IMR-90 (cell line): Measurements from ENCODE around the gene CDK14. TPM values are rescaled to one million over a fixed set of nuclear protein-coding genes. Genes with fewer than 3 reads are reported as not detected.

ENCODE experiments used
- ATAC-seq: fragments of 200-7000 bp; cut with Tn5 transposase; 2 replicates; pipeline ENCODE4 v1.9.1; 2020; ENCODE audit warnings: low read depth, mild to moderate bottlenecking, moderate library complexity
- BruUV-seq: library from RNA; stranded (reverse); fragments of 400-500 nt; replicated peaks from 2 replicates; lab custom pipeline; 2021; lab: Mats Ljungman, UMichigan
- CTCF ChIA-PET: fragments of 300-600 bp; formaldehyde crosslinking; extraction: SDS; loops from one replicate; lab custom pipeline; 2021; ENCODE audit warnings: antibody characterized with exemption; lab: Yijun Ruan, JAX
- POLR2A ChIA-PET: fragments of 300-600 bp; sonication (Branson Sonifier 250); formaldehyde crosslinking; loops from one replicate; lab custom pipeline; 2022; ENCODE audit warnings: antibody characterized with exemption; ENCODE audit not compliant: unreplicated experiment; lab: Charles Lee
- DNase-seq: peaks from one replicate; pipeline ENCODE4 v3.0.0; 2013
- H2AFZ ChIP-seq: replicated peaks from 2 replicates; pipeline ENCODE3; 2013; ENCODE audit warnings: low read length, mild to moderate bottlenecking; ENCODE audit not compliant: poor library complexity
- H2AK5ac ChIP-seq: 2 replicates; pipeline ENCODE4 v1.6.1; 2013; ENCODE audit warnings: low read depth, low read length, inconsistent platforms
- H2AK9ac ChIP-seq: replicated peaks from 2 replicates; pipeline ENCODE3; 2013; ENCODE audit warnings: mild to moderate bottlenecking, low read depth, low read length, moderate library complexity; ENCODE audit not compliant: poor library complexity
- H2BK120ac ChIP-seq: 2 replicates; pipeline ENCODE4 v1.6.1; 2013; ENCODE audit warnings: low read depth, low read length, inconsistent platforms
- H2BK15ac ChIP-seq: 3 replicates; pipeline ENCODE4 v1.6.1; 2013; ENCODE audit warnings: low read depth, low read length, inconsistent platforms
- H2BK20ac ChIP-seq: 2 replicates; pipeline ENCODE4 v1.6.1; 2013; ENCODE audit warnings: low read depth, mild to moderate bottlenecking, inconsistent platforms, low read length, moderate library complexity
- H2BK5ac ChIP-seq: 2 replicates; pipeline ENCODE4 v1.6.1; 2013; ENCODE audit warnings: mild to moderate bottlenecking, low read depth, low read length, inconsistent platforms; ENCODE audit not compliant: poor library complexity, severe bottlenecking
- H3K14ac ChIP-seq: replicated peaks from 2 replicates; pipeline ENCODE4 v1.6.1; 2013; ENCODE audit warnings: low read depth, low read length, inconsistent platforms
- H3K18ac ChIP-seq: 2 replicates; pipeline ENCODE4 v1.6.1; 2013; ENCODE audit warnings: low read depth, low read length, control low read depth
- H3K23ac ChIP-seq: 2 replicates; pipeline ENCODE4 v1.6.1; 2013; ENCODE audit warnings: low read depth, low read length, inconsistent platforms
- H3K27ac ChIP-seq: 2 replicates; pipeline ENCODE4 v1.5.1; 2013; ENCODE audit warnings: mild to moderate bottlenecking, control low read depth, low read length; ENCODE audit not compliant: insufficient read depth
- H3K27me3 ChIP-seq: 2 replicates; pipeline ENCODE4 v1.6.1; 2013; ENCODE audit warnings: low read length; ENCODE audit not compliant: control insufficient read depth, insufficient read depth
- H3K36me3 ChIP-seq: 2 replicates; pipeline ENCODE4 v1.6.1; 2013; ENCODE audit warnings: low read length, mixed read lengths; ENCODE audit not compliant: control insufficient read depth, insufficient read depth
- H3K4ac ChIP-seq: 2 replicates; pipeline ENCODE4 v1.6.1; 2013; ENCODE audit warnings: low read depth, low read length, inconsistent platforms
- H3K4me1 ChIP-seq: 2 replicates; pipeline ENCODE4 v1.6.1; 2013; ENCODE audit warnings: low read length, mixed read lengths; ENCODE audit not compliant: control insufficient read depth, insufficient read depth
- H3K4me2 ChIP-seq: 2 replicates; pipeline ENCODE4 v1.6.1; 2013; ENCODE audit warnings: low read depth, mild to moderate bottlenecking, control low read depth, low read length, moderate library complexity
- H3K4me3 ChIP-seq: 2 replicates; pipeline ENCODE4 v1.5.1; 2013; ENCODE audit warnings: low read depth, mild to moderate bottlenecking, control low read depth, low read length, moderate library complexity; ENCODE audit not compliant: insufficient read depth
- H3K56ac ChIP-seq: 2 replicates; pipeline ENCODE4 v1.6.1; 2013; ENCODE audit warnings: low read length, inconsistent platforms; ENCODE audit not compliant: insufficient read depth; ENCODE audit errors: extremely low read depth
- H3K79me1 ChIP-seq, 2 experiments: 2 replicates each; pipeline ENCODE4 v1.6.1; 2013; ENCODE audit warnings: low read length in 2 of 2, inconsistent platforms in 1 of 2, low read depth in 1 of 2
- H3K9ac ChIP-seq: 2 replicates; pipeline ENCODE4 v1.6.1; 2013; ENCODE audit warnings: low read depth, low read length, control low read depth
- H3K9me1 ChIP-seq: 2 replicates; pipeline ENCODE4 v1.6.1; 2013; ENCODE audit warnings: low read length, inconsistent platforms; ENCODE audit not compliant: insufficient read depth
- H3K9me3 ChIP-seq: 2 replicates; pipeline ENCODE4 v1.6.1; 2013; ENCODE audit warnings: low read length; ENCODE audit not compliant: control insufficient read depth, insufficient read depth
- H4K20me1 ChIP-seq: 2 replicates; pipeline ENCODE4 v1.6.1; 2013; ENCODE audit warnings: low read length, inconsistent platforms; ENCODE audit not compliant: insufficient read depth
- H4K5ac ChIP-seq: 2 replicates; pipeline ENCODE4 v1.6.1; 2013; ENCODE audit warnings: mild to moderate bottlenecking, low read depth, low read length, control low read depth
- H4K8ac ChIP-seq, 2 experiments: 2 replicates each; pipeline ENCODE4 v1.6.1; 2013; ENCODE audit warnings: low read depth in 2 of 2, low read length in 2 of 2, control low read depth in 1 of 2, inconsistent platforms in 1 of 2
- H4K91ac ChIP-seq: 2 replicates; pipeline ENCODE4 v1.6.1; 2013; ENCODE audit warnings: low read depth, low read length, inconsistent platforms; ENCODE audit not compliant: insufficient read depth
- BHLHE40 ChIP-seq: fragments of 150-350 bp; IDR thresholded peaks from 2 replicates; pipeline ENCODE4 v1.6.1; 2016; ENCODE audit warnings: mild to moderate bottlenecking, low read depth, low read length
- CEBPB ChIP-seq: IDR thresholded peaks from 2 replicates; pipeline ENCODE4 v1.6.1; 2012; ENCODE audit warnings: low read depth, low read length, improper control_type of control experiment
- CHD1 ChIP-seq: IDR thresholded peaks from 2 replicates; pipeline ENCODE4 v1.6.1; 2012; ENCODE audit warnings: low read depth, low read length, improper control_type of control experiment
- FOS ChIP-seq: fragments of 150-350 bp; IDR thresholded peaks from 2 replicates; pipeline ENCODE4 v1.6.1; 2016; ENCODE audit warnings: low read depth, low read length
- MAFK ChIP-seq: IDR thresholded peaks from 2 replicates; pipeline ENCODE4 v1.6.1; 2012; ENCODE audit warnings: low read depth, low read length, improper control_type of control experiment
- MAZ ChIP-seq: IDR thresholded peaks from 2 replicates; pipeline ENCODE4 v1.6.1; 2012; ENCODE audit warnings: low read depth, mild to moderate bottlenecking, low read length, improper control_type of control experiment, moderate library complexity, borderline replicate concordance
- MXI1 ChIP-seq: IDR thresholded peaks from 2 replicates; pipeline ENCODE4 v1.6.1; 2012; ENCODE audit warnings: low read depth, mild to moderate bottlenecking, low read length, moderate library complexity, borderline replicate concordance
- NFE2L2 ChIP-seq: fragments of 150-350 bp; IDR thresholded peaks from 2 replicates; pipeline ENCODE4 v1.6.1; 2016; ENCODE audit warnings: low read depth, mild to moderate bottlenecking, low read length
- POLR2A ChIP-seq: IDR thresholded peaks from 2 replicates; pipeline ENCODE4 v1.6.1; 2012; ENCODE audit warnings: mild to moderate bottlenecking, low read depth, low read length
- RAD21 ChIP-seq: IDR thresholded peaks from 2 replicates; pipeline ENCODE4 v1.6.1; 2012; ENCODE audit warnings: low read length, improper control_type of control experiment
- RCOR1 ChIP-seq: IDR thresholded peaks from 2 replicates; pipeline ENCODE4 v1.6.1; 2012; ENCODE audit warnings: mild to moderate bottlenecking, low read length, improper control_type of control experiment; ENCODE audit not compliant: insufficient replicate concordance
- RFX5 ChIP-seq: IDR thresholded peaks from 2 replicates; pipeline ENCODE4 v1.8.0; 2012; ENCODE audit warnings: low read depth, mild to moderate bottlenecking, low read length, moderate library complexity
- SMC3 ChIP-seq: fragments of 150-350 bp; IDR thresholded peaks from 2 replicates; pipeline ENCODE4 v1.6.1; 2016; ENCODE audit warnings: low read depth, mild to moderate bottlenecking, antibody characterized with exemption, low read length, moderate library complexity
- WGBS, 2 experiments: methylation state at CpG; one replicate each; pipeline versions ENCODE4 v1.1.5 to v1.1.7; 2013; ENCODE audit warnings: missing lambda C conversion rate in 2 of 2; ENCODE audit not compliant: insufficient read length in 1 of 2; ENCODE audit errors: extremely low coverage in 2 of 2; 5-methylcytosine and 5-hydroxymethylcytosine counted together
- dilution Hi-C: fragments of 300-500 bp; cut with HindIII; formaldehyde crosslinking; loops from one replicate; pipeline ENCODE4 v1.14.3; 2018; ENCODE audit warnings: low sequenced_read_pairs; ENCODE audit not compliant: unreplicated experiment
- in situ Hi-C: fragments of 300-500 bp; cut with MboI; formaldehyde crosslinking; loops from 3 replicates; pipeline ENCODE4 v1.14.3; 2019; ENCODE audit warnings: low sequenced_read_pairs, inconsistent platforms, mixed read lengths
- intact Hi-C: fragments of 100-400 bp; cut with micrococcal nuclease; formaldehyde crosslinking; loops from 2 replicates; pipeline ENCODE4 v1.10.0; 2022
- polyA plus RNA-seq, 3 experiments: library from polyadenylated mRNA; depleted of rRNA; stranded (reverse); fragments of >200 nt; gene quantifications; 2 replicates each; pipeline ENCODE4 v1.2.3, GENCODE V29; 2012; ENCODE audit warnings: low replicate concordance in 1 of 3
- total RNA-seq: library from RNA; depleted of rRNA; stranded (reverse); fragments of >200 nt; gene quantifications from 2 replicates; pipeline ENCODE4 v1.2.3, GENCODE V29; 2012
- TF ChIP-seq, protein P1 (sequence below): fragments of 150-350 bp; IDR thresholded peaks from 2 replicates; pipeline ENCODE4 v1.6.1; 2017; ENCODE audit warnings: mild to moderate bottlenecking, antibody characterized with exemption, low read length, low read depth
- TF ChIP-seq, protein P2 (sequence below): fragments of 150-350 bp; IDR thresholded peaks from 2 replicates; pipeline ENCODE4 v1.6.1; 2016; ENCODE audit warnings: low read depth, mild to moderate bottlenecking, low read length, moderate library complexity, borderline replicate concordance
- TF ChIP-seq, protein P3 (sequence below): conservative IDR thresholded peaks from 2 replicates; pipeline ENCODE4 v1.5.1; 2012; ENCODE audit warnings: mild to moderate bottlenecking, low read depth, low read length, improper control_type of control experiment

The CDK14 gene
- total and polyA plus RNA-seq, 2 of the 4 experiments (the other 2 are of a cell fraction): 10.1 to 29.6 TPM

DNA sequence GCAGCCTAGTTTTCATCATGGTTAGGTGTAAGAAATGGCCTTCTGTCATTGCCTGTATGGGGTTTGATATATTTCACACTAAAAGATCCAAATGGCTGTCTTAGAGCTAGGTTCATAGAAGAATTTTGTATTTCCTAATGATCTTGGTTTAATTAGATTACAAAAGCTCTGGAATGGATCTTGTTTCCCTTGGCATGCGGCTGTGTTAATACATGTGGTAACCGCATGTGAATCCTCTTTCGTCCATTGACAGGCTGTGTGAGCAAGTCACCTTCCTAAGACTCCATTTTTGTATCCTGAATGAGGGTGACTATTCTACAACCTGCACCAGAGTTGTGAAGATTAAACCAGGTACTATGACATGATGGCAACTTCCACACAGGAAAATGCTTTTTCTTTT lies 655.8 kb downstream of the CDK14 start:
- Histone ChIP-seq H3K4me3 (no peak overlapping the region), H2BK120ac (no peak overlapping the region), H3K4me2 (no peak overlapping the region), H3K23ac (no peak overlapping the region), H3K9ac (no peak overlapping the region), H3K27me3 (no peaks in the 10 kb centered on the region), H3K36me3 (no peaks in the 10 kb centered on the region), H2AK9ac (no peak overlapping the region), H2AFZ (no peak overlapping the region), H4K5ac (no peak overlapping the region), H3K27ac (no peak overlapping the region), H3K9me3 (no peaks in the 10 kb centered on the region), H3K4me1 (peaks cover 8% of the 10 kb centered on the region), H3K18ac (no peak overlapping the region), H3K79me1 (no peaks in the 10 kb centered on the region), H4K91ac (no peak overlapping the region), H2AK5ac (no peak overlapping the region), H2BK5ac (no peak overlapping the region), H4K8ac (no peak overlapping the region), H4K20me1 (no peaks in the 10 kb centered on the region), H3K9me1 (0 out of 2 replicates have a peak, but pooled peaks cover 8% of the 10 kb centered on the region), H3K56ac (no peak overlapping the region), H2BK15ac (no peak overlapping the region), H3K14ac (no peak overlapping the region), H2BK20ac (no peak overlapping the region), H3K4ac (no peak overlapping the region)
- intact Hi-C loops: no loop called here
- DNase-seq: no peak
- in situ Hi-C loops: no loop called here
- ChIA-PET POLR2A (no interaction called here), CTCF (interaction anchor here (0.6 kb wide), 1 partner anchor 19 kb away, joined by 4 read pairs; no protein-coding TSS in a partner anchor)
- dilution Hi-C loops: no loop called here
- no peak for ATAC-seq
- no TSS peak for BruUV-seq
- WGBS, 2 experiments: no CpG with 5 or more reads among the region's 3 CpGs
- TF ChIP-seq FOS: no peak
- TF ChIP-seq POLR2A: no peak
- no peak for TF ChIP-seq NFE2L2
- TF ChIP-seq, protein P1, sequence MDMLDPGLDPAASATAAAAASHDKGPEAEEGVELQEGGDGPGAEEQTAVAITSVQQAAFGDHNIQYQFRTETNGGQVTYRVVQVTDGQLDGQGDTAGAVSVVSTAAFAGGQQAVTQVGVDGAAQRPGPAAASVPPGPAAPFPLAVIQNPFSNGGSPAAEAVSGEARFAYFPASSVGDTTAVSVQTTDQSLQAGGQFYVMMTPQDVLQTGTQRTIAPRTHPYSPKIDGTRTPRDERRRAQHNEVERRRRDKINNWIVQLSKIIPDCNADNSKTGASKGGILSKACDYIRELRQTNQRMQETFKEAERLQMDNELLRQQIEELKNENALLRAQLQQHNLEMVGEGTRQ: no peak
- TF ChIP-seq BHLHE40: no peak
- no peak for TF ChIP-seq SMC3
- no peak for TF ChIP-seq MXI1
- TF ChIP-seq, protein P2, sequence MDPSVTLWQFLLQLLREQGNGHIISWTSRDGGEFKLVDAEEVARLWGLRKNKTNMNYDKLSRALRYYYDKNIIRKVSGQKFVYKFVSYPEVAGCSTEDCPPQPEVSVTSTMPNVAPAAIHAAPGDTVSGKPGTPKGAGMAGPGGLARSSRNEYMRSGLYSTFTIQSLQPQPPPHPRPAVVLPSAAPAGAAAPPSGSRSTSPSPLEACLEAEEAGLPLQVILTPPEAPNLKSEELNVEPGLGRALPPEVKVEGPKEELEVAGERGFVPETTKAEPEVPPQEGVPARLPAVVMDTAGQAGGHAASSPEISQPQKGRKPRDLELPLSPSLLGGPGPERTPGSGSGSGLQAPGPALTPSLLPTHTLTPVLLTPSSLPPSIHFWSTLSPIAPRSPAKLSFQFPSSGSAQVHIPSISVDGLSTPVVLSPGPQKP: no peak
- no peak for TF ChIP-seq RFX5
- no peak for TF ChIP-seq RAD21
- no peak for TF ChIP-seq RCOR1
- TF ChIP-seq MAFK: no peak
- TF ChIP-seq, protein P3, sequence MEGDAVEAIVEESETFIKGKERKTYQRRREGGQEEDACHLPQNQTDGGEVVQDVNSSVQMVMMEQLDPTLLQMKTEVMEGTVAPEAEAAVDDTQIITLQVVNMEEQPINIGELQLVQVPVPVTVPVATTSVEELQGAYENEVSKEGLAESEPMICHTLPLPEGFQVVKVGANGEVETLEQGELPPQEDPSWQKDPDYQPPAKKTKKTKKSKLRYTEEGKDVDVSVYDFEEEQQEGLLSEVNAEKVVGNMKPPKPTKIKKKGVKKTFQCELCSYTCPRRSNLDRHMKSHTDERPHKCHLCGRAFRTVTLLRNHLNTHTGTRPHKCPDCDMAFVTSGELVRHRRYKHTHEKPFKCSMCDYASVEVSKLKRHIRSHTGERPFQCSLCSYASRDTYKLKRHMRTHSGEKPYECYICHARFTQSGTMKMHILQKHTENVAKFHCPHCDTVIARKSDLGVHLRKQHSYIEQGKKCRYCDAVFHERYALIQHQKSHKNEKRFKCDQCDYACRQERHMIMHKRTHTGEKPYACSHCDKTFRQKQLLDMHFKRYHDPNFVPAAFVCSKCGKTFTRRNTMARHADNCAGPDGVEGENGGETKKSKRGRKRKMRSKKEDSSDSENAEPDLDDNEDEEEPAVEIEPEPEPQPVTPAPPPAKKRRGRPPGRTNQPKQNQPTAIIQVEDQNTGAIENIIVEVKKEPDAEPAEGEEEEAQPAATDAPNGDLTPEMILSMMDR: no peak
- TF ChIP-seq MAZ: no peak
- TF ChIP-seq CEBPB: no peak
- no peak for TF ChIP-seq CHD1
